Fibroblast of villous mesenchyme (primary cell): ENCODE data around the gene COG7. TPM values are rescaled to one million over a fixed set of nuclear protein-coding genes. Genes with fewer than 3 reads are reported as not detected.
"Not testable (repeated sequence)": the region's sequence is repeated elsewhere in the genome, so short reads cannot be mapped to it uniquely, and the experiment has no call there.

Source experiments
- DNase-seq: peaks from one replicate; pipeline ENCODE4 v3.0.0-alpha.2; 2010; ENCODE audit warnings: low read depth
- H3K4me3 ChIP-seq: 2 replicates; pipeline ENCODE4 v1.5.1; 2011; ENCODE audit warnings: low read depth, mild to moderate bottlenecking, low read length
- CTCF ChIP-seq: IDR thresholded peaks from 2 replicates; pipeline ENCODE4 v1.5.1; 2012; ENCODE audit warnings: low read depth, mild to moderate bottlenecking, low read length; ENCODE audit not compliant: insufficient read depth
- total RNA-seq: library from RNA; depleted of rRNA; stranded (reverse); fragments of >200 nt; gene quantifications from 2 replicates; pipeline ENCODE4 v1.2.3, GENCODE V29; 2012

Gene COG7
- total RNA-seq, 1 donor = 29.4 TPM

GRCh38 chr16:23389201-23389600 is 63.8 kb downstream of the COG7 start:
- no peak for DNase-seq
- no peak overlapping the region for H3K4me3 ChIP-seq
- TF ChIP-seq CTCF = no peak

- TF ChIP-seq CTCF = no peak
- no peak for DNase-seq
- no peak overlapping the region for H3K4me3 ChIP-seq
These were observed 64.2 kb downstream of the COG7 start for GRCh38 chr16:23388786-23389185.

GRCh38 chr16:23387666-23388065 is 65.3 kb downstream of the COG7 start:
- no peak overlapping the region for H3K4me3 ChIP-seq
- no peak for TF ChIP-seq CTCF
- no peak for DNase-seq

- no peak overlapping the region for H3K4me3 ChIP-seq
- TF ChIP-seq CTCF = no peak
- DNase-seq = no peak
These were observed 67.5 kb downstream of the COG7 start for GRCh38 chr16:23385441-23385840.

GRCh38 chr16:23384878-23385277 is 68.1 kb downstream of the COG7 start:
- no peak for TF ChIP-seq CTCF
- no peak overlapping the region for H3K4me3 ChIP-seq
- DNase-seq = no peak

GRCh38 chr16:23383881-23384280 is 69.1 kb downstream of the COG7 start:
- no peak for DNase-seq
- H3K4me3 ChIP-seq = no peak overlapping the region
- TF ChIP-seq CTCF = no peak

- no peak overlapping the region for H3K4me3 ChIP-seq
- no peak for TF ChIP-seq CTCF
- DNase-seq = no peak
These were observed 70.7 kb downstream of the COG7 start for GRCh38 chr16:23382279-23382678.

GRCh38 chr16:23381702-23382101 is 71.3 kb downstream of the COG7 start:
- not testable (repeated sequence) for H3K4me3 ChIP-seq

More at GRCh38 chr16:23381702-23382101, 71.3 kb downstream of the COG7 start:
- DNase-seq = not testable (repeated sequence)
